CD4-positive, alpha-beta T cell (primary cell): ENCODE measurements around the gene LINC00237. TPM values are rescaled to one million over a fixed set of nuclear protein-coding genes. Genes with fewer than 3 reads are reported as not detected.

Experiments used
- ATAC-seq: fragments of 200-7000 bp; cut with Tn5 transposase; one replicate; pipeline ENCODE4 v1.10.0; 2022; ENCODE audit warnings: mild to moderate bottlenecking; ENCODE audit not compliant: poor library complexity
- CTCF ChIA-PET: fragments of 350-600 bp; sonication (Branson Sonifier 250); formaldehyde crosslinking; loops from one replicate; lab custom pipeline; 2021; ENCODE audit warnings: antibody characterized with exemption, inconsistent platforms; lab: Charles Lee
- POLR2A ChIA-PET: fragments of 350-600 bp; sonication (Branson Sonifier 250); formaldehyde crosslinking; loops from one replicate; lab custom pipeline; 2021; ENCODE audit warnings: antibody characterized with exemption, inconsistent platforms; lab: Charles Lee
- DNase-seq, 14 experiments: peaks; one replicate each; pipeline ENCODE4 v3.0.0-alpha.2; 2013 to 2020; ENCODE audit warnings: mixed read lengths in 2 of 14
- H3K27ac ChIP-seq, 2 donors: one replicate each; pipeline versions ENCODE4 v1.5.1 to v1.7.0; 2013; ENCODE audit warnings: low read length in 2 of 2, low read depth in 1 of 2, mild to moderate bottlenecking in 1 of 2
- H3K27me3 ChIP-seq, 2 experiments: 1 replicate in 1 of 2; 2 replicates in 1 of 2; pipeline versions ENCODE4 v1.6.1 to v1.7.0; 2013; ENCODE audit warnings: low read length in 2 of 2, control low read depth in 1 of 2, mild to moderate bottlenecking in 1 of 2, moderate library complexity in 1 of 2; ENCODE audit not compliant: insufficient read depth in 2 of 2, control insufficient read depth in 1 of 2
- H3K36me3 ChIP-seq: one replicate; pipeline ENCODE4 v1.6.1; 2013; ENCODE audit warnings: low read length, control low read depth; ENCODE audit not compliant: insufficient read depth
- H3K4me1 ChIP-seq: one replicate; pipeline ENCODE4 v1.6.1; 2013; ENCODE audit warnings: low read length, control low read depth; ENCODE audit not compliant: insufficient read depth
- H3K4me3 ChIP-seq: one replicate; pipeline ENCODE4 v1.5.1; 2013; ENCODE audit warnings: mild to moderate bottlenecking, low read length, moderate library complexity
- H3K9me3 ChIP-seq, 2 experiments: 1 replicate in 1 of 2; 2 replicates in 1 of 2; pipeline versions ENCODE4 v1.6.1 to v1.7.0; 2013; ENCODE audit warnings: low read length in 2 of 2, mild to moderate bottlenecking in 2 of 2, control low read depth in 1 of 2, moderate library complexity in 1 of 2; ENCODE audit not compliant: control insufficient read depth in 1 of 2, insufficient read depth in 1 of 2
- H3K27ac Mint-ChIP-seq: one replicate; pipeline ENCODE4 v1.8.0; 2020; ENCODE audit warnings: mixed read lengths
- H3K27me3 Mint-ChIP-seq: one replicate; pipeline ENCODE4 v1.8.0; 2021; ENCODE audit warnings: mixed read lengths
- H3K36me3 Mint-ChIP-seq: one replicate; pipeline ENCODE4 v1.8.0; 2021; ENCODE audit warnings: low read depth, mixed read lengths
- H3K4me1 Mint-ChIP-seq: one replicate; pipeline ENCODE4 v1.8.0; 2021; ENCODE audit warnings: low read depth, mixed read lengths
- H3K4me3 Mint-ChIP-seq: one replicate; pipeline ENCODE4 v1.8.0; 2020; ENCODE audit warnings: mild to moderate bottlenecking, mixed read lengths
- H3K9me3 Mint-ChIP-seq: one replicate; pipeline ENCODE4 v1.8.0; 2020; ENCODE audit warnings: mixed read lengths
- CTCF ChIP-seq: fragments of 200-600 bp; IDR thresholded peaks from one replicate; pipeline ENCODE4 v1.8.0; 2022; ENCODE audit warnings: antibody characterized with exemption, mild to moderate bottlenecking
- intact Hi-C, 2 experiments: fragments of 100-400 bp; cut with DNase I in 1 of 2; cut with micrococcal nuclease in 1 of 2; formaldehyde crosslinking; loops; one replicate each; pipeline versions ENCODE4 v1.15.1 to v1.9.0; 2023 to 2025; cut with DNase I, micrococcal nuclease
- total RNA-seq, 174 experiments: library from RNA in 2 of 174; stranded (reverse) in 2 of 174; gene quantifications; one replicate each; pipeline ENCODE4 v1.2.3 and lab custom pipeline; 2021 to 2026

The LINC00237 gene
- total RNA-seq, 2 experiments from 2014 or later: not detected

- no peaks in the 10 kb centered on the region for H3K36me3 Mint-ChIP-seq
- DNase-seq (no peak), ATAC-seq (no peak)
- no peak overlapping the region for H3K27ac Mint-ChIP-seq
- TF ChIP-seq CTCF: no peak
- Histone ChIP-seq H3K27ac (no peak overlapping the region), H3K9me3 (no peaks in the 10 kb centered on the region), H3K27me3 (peaks cover 33 to 68% of the 10 kb centered on the region in 2 experiments), H3K4me3 (no peak overlapping the region), H3K36me3 (no peaks in the 10 kb centered on the region), H3K4me1 (no peaks in the 10 kb centered on the region)
- no peaks in the 10 kb centered on the region for H3K9me3 Mint-ChIP-seq
- no peaks in the 10 kb centered on the region for H3K4me1 Mint-ChIP-seq
- ChIA-PET CTCF (no interaction called here), POLR2A (no interaction called here)
- H3K27me3 Mint-ChIP-seq: peaks cover 81% of the 10 kb centered on the region
- H3K4me3 Mint-ChIP-seq: no peak overlapping the region
- intact Hi-C loops: no loop called here
These were observed 16.0 kb downstream of the LINC00237 start for GRCh38 chr20:21090111-21090618.

- H3K9me3 Mint-ChIP-seq: no peaks in the 10 kb centered on the region
- DNase-seq (no peak), ATAC-seq (no peak)
- H3K27me3 ChIP-seq: peaks cover 33 to 71% of the 10 kb centered on the region in 2 experiments
- ChIA-PET CTCF (no interaction called here), POLR2A (no interaction called here)
- peaks cover 83% of the 10 kb centered on the region for H3K27me3 Mint-ChIP-seq
- no peak overlapping the region for H3K27ac Mint-ChIP-seq
- no peaks in the 10 kb centered on the region for H3K9me3 ChIP-seq
- H3K27ac ChIP-seq: no peak overlapping the region
- H3K4me3 Mint-ChIP-seq: no peak overlapping the region
- H3K36me3 ChIP-seq: no peaks in the 10 kb centered on the region
- no peak overlapping the region for H3K4me3 ChIP-seq
- H3K4me1 Mint-ChIP-seq: no peaks in the 10 kb centered on the region
- no peaks in the 10 kb centered on the region for H3K4me1 ChIP-seq
- intact Hi-C loops: no loop called here
- no peak for TF ChIP-seq CTCF
- no peaks in the 10 kb centered on the region for H3K36me3 Mint-ChIP-seq
These were observed 16.8 kb downstream of the LINC00237 start for GRCh38 chr20:21089391-21089790.

GRCh38 chr20:21087862-21088540 is 18.2 kb downstream of the LINC00237 start:
- no peak for DNase-seq
- no peak for ATAC-seq
- Mint-ChIP-seq H3K36me3 (no peaks in the 10 kb centered on the region), H3K9me3 (no peaks in the 10 kb centered on the region), H3K4me1 (no peaks in the 10 kb centered on the region), H3K4me3 (no peak overlapping the region), H3K27me3 (peaks cover 79% of the 10 kb centered on the region), H3K27ac (no peak overlapping the region)
- Histone ChIP-seq H3K9me3 (no peaks in the 10 kb centered on the region), H3K27ac (no peak overlapping the region), H3K4me3 (no peak overlapping the region), H3K4me1 (no peaks in the 10 kb centered on the region), H3K36me3 (no peaks in the 10 kb centered on the region), H3K27me3 (peaks cover 25 to 74% of the 10 kb centered on the region in 2 experiments)
- intact Hi-C loops: no loop called here
- ChIA-PET POLR2A (no interaction called here), CTCF (no interaction called here)
- TF ChIP-seq CTCF: no peak
